Renal cortex interstitium (tissue), 15 donors: ENCODE results near the gene OR4C45. TPM values are rescaled to one million over a fixed set of nuclear protein-coding genes. Genes with fewer than 3 reads are reported as not detected.
"Not testable (repeated sequence)": the region's sequence is repeated elsewhere in the genome, so short reads cannot be mapped to it uniquely, and the experiment has no call there.

Source experiments
- DNase-seq, 11 donors: peaks; one replicate each; pipeline ENCODE4 v3.0.0-alpha.2; 2013; ENCODE audit warnings: low read depth in 9 of 11, low spot score in 4 of 11; ENCODE audit errors: extremely low read depth in 1 of 11
- long read RNA-seq, 16 experiments: transcript quantifications; one replicate each; lab custom pipeline, GENCODE V29; 2026
- polyA plus RNA-seq, 3 donors: library from polyadenylated mRNA; unstranded; fragments of 120-200 nt; gene quantifications; one replicate each; pipeline ENCODE4 v1.2.1, GENCODE V29; 2013; ENCODE audit not compliant: insufficient read length in 3 of 3

The OR4C45 gene
- polyA plus RNA-seq, result not detected
- long read RNA-seq, donor 1, result 0 reads
- long read RNA-seq, donor 2, result 0 reads
- long read RNA-seq, donor 3, result 0 reads
- long read RNA-seq, donor 4, result 0 reads
- long read RNA-seq, donor 5, result 0 reads
- long read RNA-seq, donor 6, result 0 reads
- long read RNA-seq, donor 7, result 0 reads
- long read RNA-seq, donor 8, result 0 reads
- long read RNA-seq, donor 9, result 0 reads
- long read RNA-seq, donor 10, result 0 reads
- long read RNA-seq, donor 11, result 0 reads
- long read RNA-seq, donor 12, result 0 reads
- long read RNA-seq, donor 13, result 0 reads
- long read RNA-seq, donor 14, result 0 reads
- long read RNA-seq, donor 15, result 0 reads
- long read RNA-seq, donor 16, result 0 reads

- DNase-seq, result no peak
Observed at GRCh38 chr11:50032574-50032973, at the start of gene OR4C45. TSS of gene OR4C45 (plus strand) at chr11:50032874.

- DNase-seq, result no peak
Observed at GRCh38 chr11:49995565-49995964, 37.1 kb upstream of the OR4C45 start.

GRCh38 chr11:50030193-50030592 lies 2.5 kb upstream of the OR4C45 start:
- DNase-seq, result no peak

GRCh38 chr11:50036239-50036638 lies 3.6 kb downstream of the OR4C45 start:
- not testable (repeated sequence) for DNase-seq

- DNase-seq, result no peak
Observed at GRCh38 chr11:50037251-50037650, 4.6 kb downstream of the OR4C45 start.

- DNase-seq, result no peak
Observed at GRCh38 chr11:50044647-50045046, 12.0 kb downstream of the OR4C45 start.

GRCh38 chr11:50063056-50063455 lies 30.4 kb downstream of the OR4C45 start:
- not testable (repeated sequence) for DNase-seq

GRCh38 chr11:50070389-50070788 lies 37.7 kb downstream of the OR4C45 start:
- DNase-seq, result no peak

- no peak for DNase-seq
Observed at GRCh38 chr11:50071584-50072225, 39.0 kb downstream of the OR4C45 start.

- DNase-seq, result no peak
Observed at GRCh38 chr11:50072226-50073112, 39.8 kb downstream of the OR4C45 start.

- DNase-seq, result no peak
Observed at GRCh38 chr11:50073113-50074105, 40.7 kb downstream of the OR4C45 start.

- DNase-seq, result no peak
Observed at GRCh38 chr11:50074161-50074560, 41.5 kb downstream of the OR4C45 start.

GRCh38 chr11:50075856-50076255 lies 43.2 kb downstream of the OR4C45 start:
- DNase-seq, result no peak

GRCh38 chr11:50077526-50077925 lies 44.9 kb downstream of the OR4C45 start:
- DNase-seq, result no peak

- no peak for DNase-seq
Observed at GRCh38 chr11:50078001-50078400, 45.3 kb downstream of the OR4C45 start.

GRCh38 chr11:50078946-50079345 lies 46.3 kb downstream of the OR4C45 start:
- not testable (repeated sequence) for DNase-seq

GRCh38 chr11:50080256-50080655 lies 47.6 kb downstream of the OR4C45 start:
- DNase-seq, result no peak
